Erythroblast (primary cell): ENCODE measurements around the gene CFAP157.

Experiments used
- GATA1 ChIP-seq: IDR thresholded peaks from 2 replicates; pipeline ENCODE4 v1.6.1; 2011; ENCODE audit warnings: low read depth, mild to moderate bottlenecking, control low read depth, low read length, moderate library complexity
- POLR2A ChIP-seq: IDR thresholded peaks from 2 replicates; pipeline ENCODE4 v1.6.1; 2011; ENCODE audit warnings: mild to moderate bottlenecking, low read length

- TF ChIP-seq POLR2A, result no peak
- TF ChIP-seq GATA1, result no peak
Measured at GRCh38 chr9:127762111-127762676, 55.4 kb downstream of the CFAP157 start.
